Skin epidermis (tissue), 12 donors: ENCODE results near the gene RGL1.

ENCODE experiments used
- H3K27ac ChIP-seq, 21 experiments: fragments of 200-600 bp; sonication (generic) in 11 of 21; one replicate each; pipeline ENCODE4 v1.5.0; 2020; ENCODE audit warnings: mild to moderate bottlenecking in 3 of 21, inconsistent platforms in 2 of 21, moderate library complexity in 2 of 21
- H3K4me3 ChIP-seq, 7 experiments: fragments of 200-600 bp; sonication (generic) in 2 of 7; one replicate each; pipeline ENCODE4 v1.5.0; 2020; ENCODE audit warnings: inconsistent platforms in 2 of 7, mild to moderate bottlenecking in 2 of 7, moderate library complexity in 1 of 7

RGL1 gene

GRCh38 chr1:183968386-183968785 is 163.5 kb downstream of the RGL1 start:
- Histone ChIP-seq H3K4me3 (no peak overlapping the region), H3K27ac (no peak overlapping the region)

- Histone ChIP-seq H3K4me3 (no peak overlapping the region), H3K27ac (no peak overlapping the region)
Measured at GRCh38 chr1:183970516-183971300, 165.8 kb downstream of the RGL1 start.

- H3K27ac ChIP-seq = no peak overlapping the region
Measured at GRCh38 chr1:183975651-183976050, 170.7 kb downstream of the RGL1 start.

GRCh38 chr1:183977717-183978116 is 172.8 kb downstream of the RGL1 start:
- H3K4me3 ChIP-seq = no peak overlapping the region
- no peak overlapping the region for H3K27ac ChIP-seq

More at GRCh38 chr1:183975651-183976050, 170.7 kb downstream of the RGL1 start:
- H3K4me3 ChIP-seq = no peak overlapping the region
